Fibroblast of mammary gland (primary cell): ENCODE measurements around the gene VSTM4.
A peak's percentile ranks its signal among the peaks of the same experiment; 100 is the strongest.

Experiments
- DNase-seq: peaks from one replicate; pipeline ENCODE4 v3.0.0-alpha.2; 2010; ENCODE audit warnings: low read depth
- H3K4me3 ChIP-seq: 2 replicates; pipeline ENCODE4 v1.5.1; 2011; ENCODE audit warnings: low read depth, mild to moderate bottlenecking, low read length, moderate library complexity; ENCODE audit not compliant: control insufficient read depth
- TF ChIP-seq, protein P1 (sequence below): conservative IDR thresholded peaks from 2 replicates; pipeline ENCODE4 v1.5.1; 2011; ENCODE audit warnings: low read depth, low read length, inconsistent platforms; ENCODE audit not compliant: control insufficient read depth, insufficient read depth

VSTM4 gene

DNA sequence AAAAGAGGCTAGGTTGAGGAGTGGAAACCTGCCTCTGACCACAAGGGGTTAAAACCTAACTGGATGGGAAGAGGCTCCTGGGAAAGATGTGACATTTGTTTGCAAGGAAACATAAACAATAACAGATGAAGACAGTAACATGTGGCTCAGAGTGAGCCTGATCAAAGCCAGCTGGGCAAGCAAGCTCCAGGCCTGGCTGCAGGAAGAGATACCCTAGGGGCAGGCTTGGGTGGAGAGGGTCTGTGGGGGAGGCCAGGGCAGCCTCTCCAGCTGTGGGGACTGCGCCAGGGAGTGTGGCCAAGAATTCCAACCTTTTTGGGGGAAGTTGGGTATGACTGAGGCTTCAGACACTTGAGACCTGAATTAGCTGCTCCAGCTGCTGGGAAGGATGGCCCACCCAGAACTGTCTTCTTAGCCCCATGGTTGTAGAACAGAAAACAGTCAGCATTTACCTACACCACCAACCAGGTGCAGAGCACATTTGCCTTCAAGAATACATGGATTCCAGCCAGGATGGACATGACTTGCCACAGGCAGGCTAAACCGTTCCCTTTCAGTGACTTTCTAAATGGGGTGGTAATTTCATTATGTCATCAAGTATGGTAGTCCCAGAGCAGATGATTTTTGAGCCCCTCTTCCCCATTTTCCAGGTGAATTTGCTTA, 28.9 kb upstream of the VSTM4 start:
- no peak overlapping the region for H3K4me3 ChIP-seq
- TF ChIP-seq, protein P1, sequence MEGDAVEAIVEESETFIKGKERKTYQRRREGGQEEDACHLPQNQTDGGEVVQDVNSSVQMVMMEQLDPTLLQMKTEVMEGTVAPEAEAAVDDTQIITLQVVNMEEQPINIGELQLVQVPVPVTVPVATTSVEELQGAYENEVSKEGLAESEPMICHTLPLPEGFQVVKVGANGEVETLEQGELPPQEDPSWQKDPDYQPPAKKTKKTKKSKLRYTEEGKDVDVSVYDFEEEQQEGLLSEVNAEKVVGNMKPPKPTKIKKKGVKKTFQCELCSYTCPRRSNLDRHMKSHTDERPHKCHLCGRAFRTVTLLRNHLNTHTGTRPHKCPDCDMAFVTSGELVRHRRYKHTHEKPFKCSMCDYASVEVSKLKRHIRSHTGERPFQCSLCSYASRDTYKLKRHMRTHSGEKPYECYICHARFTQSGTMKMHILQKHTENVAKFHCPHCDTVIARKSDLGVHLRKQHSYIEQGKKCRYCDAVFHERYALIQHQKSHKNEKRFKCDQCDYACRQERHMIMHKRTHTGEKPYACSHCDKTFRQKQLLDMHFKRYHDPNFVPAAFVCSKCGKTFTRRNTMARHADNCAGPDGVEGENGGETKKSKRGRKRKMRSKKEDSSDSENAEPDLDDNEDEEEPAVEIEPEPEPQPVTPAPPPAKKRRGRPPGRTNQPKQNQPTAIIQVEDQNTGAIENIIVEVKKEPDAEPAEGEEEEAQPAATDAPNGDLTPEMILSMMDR = no peak
- DNase-seq = peak; percentile 72

DNA sequence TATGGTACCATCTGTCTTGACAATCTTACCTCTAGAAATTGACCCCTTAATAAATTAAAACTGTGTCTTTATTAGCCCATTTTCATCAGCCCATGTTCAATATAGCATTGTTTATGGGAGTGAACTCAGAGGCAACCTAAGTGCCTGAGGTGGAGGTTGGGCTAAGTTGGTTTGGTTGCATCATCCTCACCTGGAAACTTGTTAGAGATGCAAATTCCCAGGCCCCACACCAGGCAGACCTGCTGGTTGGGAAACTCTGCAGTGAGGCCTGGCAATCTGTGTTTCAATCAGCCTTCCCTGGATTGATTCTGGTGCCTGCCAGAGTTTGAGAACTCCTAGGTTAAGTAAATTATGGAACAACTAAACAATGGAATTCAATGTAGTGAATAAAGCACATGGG, 27.9 kb upstream of the VSTM4 start:
- TF ChIP-seq, protein P1 = no peak
- no peak overlapping the region for H3K4me3 ChIP-seq
- no peak for DNase-seq

DNA sequence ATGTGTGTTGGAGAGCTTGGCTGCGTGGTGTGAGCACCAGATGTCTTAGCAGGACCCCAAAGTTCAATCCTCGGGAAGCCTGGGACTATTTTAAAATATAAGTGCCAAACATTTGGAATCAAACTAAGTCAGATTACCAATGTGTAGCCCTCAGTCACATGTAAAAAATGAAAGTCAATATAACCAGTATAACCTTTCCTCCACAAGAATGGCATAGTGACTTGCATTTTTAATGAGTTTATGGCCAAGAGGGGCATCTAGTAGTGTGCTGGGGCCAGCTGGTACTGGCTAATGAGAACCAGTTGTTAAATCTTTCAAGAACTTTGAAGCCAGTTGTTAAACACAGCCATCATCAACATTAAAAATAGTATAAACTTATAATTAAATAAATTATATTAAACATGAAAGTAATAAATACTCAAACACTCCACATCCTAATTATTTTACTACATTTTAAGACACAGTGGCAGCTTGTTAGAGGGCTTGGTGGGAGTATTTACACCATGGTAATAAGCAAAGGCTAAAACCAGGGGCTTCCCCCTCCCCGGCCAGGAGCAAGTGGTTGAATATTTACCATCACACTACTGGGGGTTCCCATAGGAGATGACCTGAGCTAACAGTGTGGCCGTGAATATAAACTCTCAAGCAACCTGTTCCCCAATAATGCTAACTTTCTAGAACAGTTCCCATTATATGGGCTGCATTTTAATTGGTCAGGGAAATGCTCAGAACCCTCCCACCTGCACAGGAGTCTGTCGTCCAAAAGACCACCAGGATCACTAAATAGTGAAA, 26.4 kb upstream of the VSTM4 start:
- H3K4me3 ChIP-seq = no peak overlapping the region
- TF ChIP-seq, protein P1 = no peak
- no peak for DNase-seq

DNA sequence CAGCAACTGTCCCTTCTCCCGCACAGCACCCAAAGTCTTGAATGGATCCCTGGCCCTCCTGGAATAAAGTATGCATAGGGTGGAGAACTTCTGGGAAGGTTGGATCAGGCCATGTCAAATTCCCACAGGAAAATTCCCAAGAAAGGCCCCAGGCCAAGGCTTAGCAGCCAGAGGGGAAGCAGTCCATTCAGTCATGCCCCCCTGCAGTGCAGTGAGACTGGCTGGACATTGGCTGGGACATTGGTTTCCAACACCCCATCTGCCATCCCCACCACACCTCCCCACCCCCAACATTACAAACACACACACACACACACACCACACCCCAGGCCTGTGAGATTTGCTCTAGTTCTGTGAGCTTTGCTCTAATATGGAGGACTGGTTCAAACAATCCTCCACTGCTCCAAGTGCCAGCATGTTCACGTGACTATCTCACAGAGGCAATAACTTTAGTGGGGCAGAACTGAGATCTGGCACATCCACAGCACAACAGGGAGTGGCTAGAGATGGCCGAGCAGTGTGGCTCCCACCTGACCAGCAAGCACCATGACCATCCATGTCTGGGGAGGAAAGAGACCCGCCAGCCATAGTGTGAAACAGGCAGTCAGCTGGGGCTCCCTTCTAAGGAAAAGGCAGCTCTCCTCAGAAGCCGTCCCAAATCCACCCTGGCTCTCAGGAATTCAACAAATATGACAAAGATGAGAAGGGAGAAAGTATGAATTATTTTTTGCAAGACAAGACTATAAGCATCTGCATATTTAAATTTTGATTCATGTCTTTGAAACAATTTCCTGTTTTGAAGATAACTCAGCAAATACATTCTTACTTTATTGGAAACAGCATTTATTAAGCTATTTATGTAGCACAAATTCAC, 25.2 kb upstream of the VSTM4 start:
- DNase-seq = peak; percentile 63
- no peak overlapping the region for H3K4me3 ChIP-seq
- TF ChIP-seq, protein P1 = no peak

DNA sequence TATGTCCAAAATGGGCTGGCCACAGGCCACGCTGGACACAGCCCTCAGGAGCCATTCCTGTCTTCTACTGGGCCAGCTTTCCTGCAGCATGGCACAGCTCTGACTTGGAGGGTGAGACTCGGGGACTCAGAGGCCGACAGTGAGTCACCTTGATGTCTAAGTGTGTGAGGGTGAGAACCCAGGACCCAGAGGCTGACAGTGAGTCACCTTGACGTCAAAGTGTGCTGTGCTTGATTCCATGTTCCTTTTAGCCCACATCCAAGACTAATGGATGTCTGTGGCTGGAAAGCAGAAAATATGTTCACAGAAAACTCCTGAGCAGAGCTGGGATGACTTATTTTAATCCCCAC, 24.5 kb upstream of the VSTM4 start:
- H3K4me3 ChIP-seq = no peak overlapping the region
- TF ChIP-seq, protein P1 = no peak
- DNase-seq = peak; percentile 99

DNA sequence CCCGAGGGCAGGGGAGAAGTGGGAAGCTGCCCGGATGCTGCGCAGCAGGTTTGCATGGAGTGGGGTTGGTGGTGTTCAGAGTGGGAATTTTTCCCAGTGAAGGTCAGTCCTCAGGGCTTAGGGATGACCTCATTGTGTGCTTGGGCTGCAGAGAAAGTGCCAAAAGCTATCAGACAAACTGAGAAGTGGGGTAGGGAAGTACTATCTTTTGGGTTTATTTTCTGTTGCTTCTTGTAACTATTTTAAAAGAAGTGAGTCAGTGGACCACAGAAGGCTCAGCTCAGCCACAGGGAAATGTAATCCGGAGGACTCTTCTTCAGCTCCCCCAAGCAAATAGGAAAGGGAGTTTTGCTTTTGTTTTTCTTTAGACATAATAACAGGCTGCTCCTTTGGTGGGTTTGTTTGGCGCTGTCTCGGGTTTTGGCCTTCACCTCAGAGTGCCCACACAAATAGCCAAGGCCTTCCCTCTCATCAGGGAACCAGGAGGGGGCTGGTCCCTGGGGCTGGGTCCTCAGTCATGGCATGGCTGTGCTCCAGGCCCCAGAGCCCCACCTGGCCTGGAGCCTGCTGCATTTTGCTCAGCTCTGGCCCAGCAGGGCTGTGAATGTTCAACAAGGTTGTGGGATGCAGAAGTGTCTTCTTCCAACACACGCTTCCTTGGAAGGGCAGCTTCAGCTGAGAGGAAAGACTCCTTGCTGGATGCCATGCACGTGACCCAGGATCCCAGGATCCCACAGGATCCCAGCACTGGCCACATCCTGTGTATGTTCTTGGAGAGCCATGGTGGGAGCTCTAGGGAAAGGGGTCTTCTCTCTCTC, 23.9 kb upstream of the VSTM4 start:
- H3K4me3 ChIP-seq = no peak overlapping the region
- TF ChIP-seq, protein P1 = no peak
- peak; percentile 88 for DNase-seq
